Loucy (cell line): ENCODE measurements around the gene MEOX1.

Experiments
- H2AFZ ChIP-seq: fragments of 200-600 bp; sonication (generic); 2 replicates; pipeline ENCODE4 v1.6.0; 2016; ENCODE audit warnings: antibody characterized with exemption, mild to moderate bottlenecking, low read length, moderate library complexity
- H3F3A ChIP-seq: fragments of 200-600 bp; 2 replicates; pipeline ENCODE4 v1.6.0; 2016; ENCODE audit warnings: antibody characterized with exemption, low read depth, mild to moderate bottlenecking
- H3K27me3 ChIP-seq: fragments of 200-600 bp; sonication (generic); 2 replicates; pipeline ENCODE4 v1.6.1; 2014; ENCODE audit warnings: low read length, mild to moderate bottlenecking; ENCODE audit not compliant: insufficient read depth, poor library complexity, severe bottlenecking
- H3K36me3 ChIP-seq: fragments of 200-600 bp; sonication (generic); 2 replicates; pipeline ENCODE4 v1.6.1; 2016; ENCODE audit warnings: low read length; ENCODE audit not compliant: insufficient read depth
- H3K4me1 ChIP-seq: fragments of 200-600 bp; sonication (generic); 2 replicates; pipeline ENCODE4 v1.5.1; 2014; ENCODE audit warnings: low read length, mild to moderate bottlenecking; ENCODE audit not compliant: insufficient read depth, poor library complexity, severe bottlenecking
- H3K4me2 ChIP-seq: fragments of 200-600 bp; sonication (generic); 2 replicates; pipeline ENCODE4 v1.6.0; 2014; ENCODE audit warnings: antibody characterized with exemption, low read length, low read depth, mild to moderate bottlenecking; ENCODE audit not compliant: poor library complexity, severe bottlenecking
- H3K4me3 ChIP-seq: fragments of 200-600 bp; sonication (generic); 2 replicates; pipeline ENCODE4 v1.5.1; 2014; ENCODE audit warnings: low read length, mild to moderate bottlenecking, mixed read lengths; ENCODE audit not compliant: poor library complexity, severe bottlenecking
- H3K79me2 ChIP-seq: fragments of 200-600 bp; sonication (generic); 2 replicates; pipeline ENCODE4 v1.6.1; 2014; ENCODE audit warnings: low read length; ENCODE audit not compliant: insufficient read depth
- H3K9ac ChIP-seq: fragments of 200-600 bp; sonication (generic); 2 replicates; pipeline ENCODE4 v1.6.0; 2014; ENCODE audit warnings: mild to moderate bottlenecking, low read depth, low read length, moderate library complexity; ENCODE audit not compliant: poor library complexity, severe bottlenecking
- H3K9me2 ChIP-seq: fragments of 200-600 bp; sonication (generic); replicated peaks from 2 replicates; pipeline ENCODE4 v1.6.1; 2016; ENCODE audit warnings: low read depth, low read length, mixed read lengths
- H3K9me3 ChIP-seq: fragments of 200-600 bp; sonication (generic); 2 replicates; pipeline ENCODE4 v1.6.1; 2014; ENCODE audit warnings: mild to moderate bottlenecking, antibody characterized with exemption, low read length, low read depth; ENCODE audit not compliant: insufficient read depth
- H4K20me1 ChIP-seq: fragments of 200-600 bp; sonication (generic); 2 replicates; pipeline ENCODE4 v1.6.0; 2014; ENCODE audit warnings: antibody characterized with exemption, low read length, mild to moderate bottlenecking; ENCODE audit not compliant: insufficient read depth, poor library complexity, severe bottlenecking
- CTCF ChIP-seq: fragments of 200-600 bp; sonication (generic); conservative IDR thresholded peaks from 2 replicates; pipeline ENCODE4 v1.5.1; 2014; ENCODE audit warnings: mild to moderate bottlenecking, antibody characterized with exemption, low read length
- EZH2phosphoT487 ChIP-seq: fragments of 200-600 bp; IDR thresholded peaks from 2 replicates; pipeline ENCODE4 v1.6.1; 2018; ENCODE audit warnings: antibody characterized with exemption, mild to moderate bottlenecking, moderate library complexity, borderline replicate concordance

The MEOX1 gene

DNA sequence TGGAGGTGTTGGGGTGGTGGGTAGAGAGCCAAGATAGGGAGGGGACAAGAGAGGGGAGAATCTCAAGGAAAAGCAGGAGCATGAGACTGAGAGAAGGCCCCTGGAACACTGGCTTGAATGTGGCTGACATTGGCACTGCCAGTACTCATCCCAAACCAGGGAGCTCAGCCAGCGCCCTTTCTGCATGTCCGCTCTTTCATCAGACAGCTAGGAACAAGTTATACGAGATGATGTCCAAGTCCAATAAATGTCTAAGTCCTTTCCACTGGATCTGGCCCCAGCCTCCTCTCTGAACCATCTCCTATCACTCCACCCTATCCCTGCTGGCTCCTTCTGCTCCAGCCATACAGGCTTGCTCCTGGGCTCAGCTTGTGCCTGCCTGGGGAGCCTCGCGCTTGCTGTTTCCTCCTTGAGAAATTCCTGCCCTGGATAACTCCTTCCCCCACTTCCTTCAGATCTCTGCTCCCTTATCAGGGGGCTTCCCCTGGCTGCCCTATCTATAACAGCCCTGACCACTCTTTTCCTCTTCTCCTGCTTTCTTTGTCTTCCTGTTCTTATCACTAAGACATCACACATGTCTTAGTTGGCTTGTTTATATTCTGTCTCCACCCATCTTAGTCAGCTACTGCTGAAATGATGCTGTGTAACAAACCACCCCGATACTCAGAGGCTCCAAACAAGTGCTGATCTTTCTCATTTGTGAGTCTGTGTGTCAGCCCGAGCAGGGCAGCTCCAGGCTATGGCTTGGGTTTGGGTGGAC, 37.1 kb upstream of the MEOX1 start:
- Histone ChIP-seq H3K36me3 (no peaks in the 10 kb centered on the region), H3K4me2 (no peak overlapping the region), H4K20me1 (no peaks in the 10 kb centered on the region), H3F3A (no peaks in the 10 kb centered on the region), H2AFZ (no peak overlapping the region), H3K27me3 (peaks cover 40% of the 10 kb centered on the region), H3K79me2 (no peaks in the 10 kb centered on the region), H3K9me3 (no peaks in the 10 kb centered on the region), H3K4me3 (no peak overlapping the region), H3K4me1 (peaks cover 10% of the 10 kb centered on the region), H3K9me2 (no peaks in the 10 kb centered on the region), H3K9ac (no peak overlapping the region)
- TF ChIP-seq CTCF: no peak
- no peak for TF ChIP-seq EZH2phosphoT487

DNA sequence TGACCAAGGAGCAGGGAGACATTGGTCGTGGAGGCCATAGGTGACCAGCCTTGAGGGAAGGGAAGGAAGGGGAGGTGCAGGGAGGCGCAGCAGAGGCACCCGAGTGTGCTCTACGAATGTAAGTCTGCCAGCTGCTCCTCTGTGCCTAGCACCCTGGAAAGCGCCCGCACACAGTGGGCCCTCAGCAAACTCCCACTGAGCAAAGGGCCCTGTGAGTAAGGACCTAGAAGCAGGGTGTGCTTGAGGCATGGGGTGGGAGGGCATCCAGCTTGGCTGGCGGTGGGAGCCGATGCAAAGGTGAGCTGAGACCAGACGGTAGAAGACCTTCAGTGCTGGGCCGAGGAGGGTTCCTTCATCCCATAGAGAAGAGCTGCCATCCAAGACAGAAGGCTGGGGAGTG, 36.2 kb upstream of the MEOX1 start:
- Histone ChIP-seq H3F3A (no peaks in the 10 kb centered on the region), H3K79me2 (no peaks in the 10 kb centered on the region), H3K4me2 (no peak overlapping the region), H3K4me3 (no peak overlapping the region), H3K4me1 (peaks cover 10% of the 10 kb centered on the region), H3K9me2 (no peaks in the 10 kb centered on the region), H3K27me3 (peaks cover 31% of the 10 kb centered on the region), H4K20me1 (no peaks in the 10 kb centered on the region), H3K9ac (no peak overlapping the region), H3K9me3 (no peaks in the 10 kb centered on the region), H2AFZ (no peak overlapping the region), H3K36me3 (no peaks in the 10 kb centered on the region)
- TF ChIP-seq EZH2phosphoT487 (no peak), CTCF (no peak)

GRCh38 chr17:43696891-43697290, 35.2 kb upstream of the MEOX1 start:
- Histone ChIP-seq H4K20me1 (no peaks in the 10 kb centered on the region), H3K4me1 (peaks cover 10% of the 10 kb centered on the region), H3K9ac (no peak overlapping the region), H2AFZ (no peak overlapping the region), H3K4me3 (no peak overlapping the region), H3K27me3 (peaks cover 29% of the 10 kb centered on the region), H3F3A (no peaks in the 10 kb centered on the region), H3K36me3 (no peaks in the 10 kb centered on the region), H3K79me2 (no peaks in the 10 kb centered on the region), H3K4me2 (no peak overlapping the region), H3K9me3 (no peaks in the 10 kb centered on the region), H3K9me2 (no peaks in the 10 kb centered on the region)
- TF ChIP-seq CTCF (no peak), EZH2phosphoT487 (no peak)
